H9 (cell line): Measurements from ENCODE around the gene LYPLA2. TPM values are rescaled to one million over a fixed set of nuclear protein-coding genes. Genes with fewer than 3 reads are reported as not detected.

Experiments used
- DNase-seq: peaks from one replicate; pipeline ENCODE4 v3.0.0-alpha.2; 2017
- H2AFZ ChIP-seq: one replicate; pipeline ENCODE4 v1.6.1; 2013; ENCODE audit warnings: mild to moderate bottlenecking, low read length, control low read depth, moderate library complexity
- H2AK5ac ChIP-seq: 2 replicates; pipeline ENCODE4 v1.6.1; 2013; ENCODE audit warnings: low read length, control low read depth, mixed read lengths; ENCODE audit not compliant: insufficient read length
- H2BK120ac ChIP-seq: one replicate; pipeline ENCODE4 v1.6.1; 2013; ENCODE audit warnings: low read depth, mild to moderate bottlenecking, low read length, control low read depth, inconsistent platforms; ENCODE audit not compliant: poor library complexity, severe bottlenecking
- H2BK12ac ChIP-seq: 2 replicates; pipeline ENCODE4 v1.6.1; 2013; ENCODE audit warnings: low read length, control low read depth, mixed read lengths, low read depth; ENCODE audit not compliant: insufficient read length
- H2BK15ac ChIP-seq: 2 replicates; pipeline ENCODE4 v1.6.1; 2013; ENCODE audit warnings: low read depth, low read length, control low read depth
- H2BK20ac ChIP-seq: one replicate; pipeline ENCODE4 v1.6.1; 2013; ENCODE audit warnings: low read depth, mild to moderate bottlenecking, low read length, control low read depth, inconsistent platforms; ENCODE audit not compliant: poor library complexity, severe bottlenecking
- H2BK5ac ChIP-seq: 2 replicates; pipeline ENCODE4 v1.6.1; 2013; ENCODE audit warnings: low read length, control low read depth, mixed read lengths; ENCODE audit not compliant: insufficient read length
- H3K14ac ChIP-seq: 2 replicates; pipeline ENCODE4 v1.6.1; 2013; ENCODE audit warnings: low read length, control low read depth; ENCODE audit not compliant: insufficient read depth
- H3K18ac ChIP-seq: 2 replicates; pipeline ENCODE4 v1.6.1; 2013; ENCODE audit warnings: low read depth, mild to moderate bottlenecking, mixed read lengths, low read length, control low read depth; ENCODE audit not compliant: insufficient read length
- H3K23ac ChIP-seq: 2 replicates; pipeline ENCODE4 v1.6.1; 2013; ENCODE audit warnings: low read length, control low read depth, mixed read lengths, low read depth; ENCODE audit not compliant: insufficient read length
- H3K23me2 ChIP-seq: 2 replicates; pipeline ENCODE4 v1.6.1; 2013; ENCODE audit warnings: low read depth, mild to moderate bottlenecking, mixed read lengths, low read length, control low read depth; ENCODE audit not compliant: insufficient read length, poor library complexity, severe bottlenecking
- H3K27ac ChIP-seq: 2 replicates; pipeline ENCODE4 v1.5.1; 2013; ENCODE audit warnings: low read length, control low read depth, mixed read lengths, low read depth; ENCODE audit not compliant: insufficient read length
- H3K27me3 ChIP-seq: 2 replicates; pipeline ENCODE4 v1.6.1; 2013; ENCODE audit warnings: low read length, control low read depth, inconsistent platforms; ENCODE audit not compliant: insufficient read depth
- H3K4ac ChIP-seq: 2 replicates; pipeline ENCODE4 v1.6.1; 2013; ENCODE audit warnings: low read depth, mild to moderate bottlenecking, control low read depth, inconsistent platforms, low read length, moderate library complexity
- H3K4me1 ChIP-seq: 2 replicates; pipeline ENCODE4 v1.6.1; 2013; ENCODE audit warnings: low read length, control low read depth, inconsistent platforms; ENCODE audit not compliant: insufficient read depth
- H3K4me2 ChIP-seq: 2 replicates; pipeline ENCODE4 v1.6.1; 2013; ENCODE audit warnings: low read length, control low read depth, mixed read lengths; ENCODE audit not compliant: insufficient read length, insufficient read depth
- H3K56ac ChIP-seq: 2 replicates; pipeline ENCODE4 v1.6.1; 2013; ENCODE audit warnings: low read depth, mild to moderate bottlenecking, mixed read lengths, low read length, control low read depth; ENCODE audit not compliant: insufficient read length
- H3K79me1 ChIP-seq: 2 replicates; pipeline ENCODE4 v1.6.1; 2013; ENCODE audit warnings: low read depth, mild to moderate bottlenecking, moderate library complexity, low read length, control low read depth, inconsistent platforms; ENCODE audit not compliant: insufficient read depth, poor library complexity, severe bottlenecking
- H3K79me2 ChIP-seq: 2 replicates; pipeline ENCODE4 v1.6.1; 2013; ENCODE audit warnings: low read length, control low read depth, inconsistent platforms; ENCODE audit not compliant: insufficient read depth
- H3K9ac ChIP-seq: 2 replicates; pipeline ENCODE4 v1.6.1; 2013; ENCODE audit warnings: low read length, control low read depth, mixed read lengths; ENCODE audit not compliant: insufficient read length; ENCODE audit errors: extremely low read depth
- H3K9me3 ChIP-seq: one replicate; pipeline ENCODE4 v1.6.1; 2013; ENCODE audit warnings: low read depth, low read length, inconsistent platforms; ENCODE audit not compliant: control insufficient read depth
- H3T11ph ChIP-seq: one replicate; pipeline ENCODE4 v1.6.1; 2013; ENCODE audit warnings: mild to moderate bottlenecking, low read length, control low read depth, inconsistent platforms
- H4K20me1 ChIP-seq: one replicate; pipeline ENCODE4 v1.6.1; 2013; ENCODE audit not compliant: control insufficient read depth, insufficient read length, insufficient read depth
- H4K5ac ChIP-seq: 2 replicates; pipeline ENCODE4 v1.6.1; 2013; ENCODE audit warnings: low read depth, mild to moderate bottlenecking, mixed read lengths, low read length, control low read depth; ENCODE audit not compliant: insufficient read length
- H4K8ac ChIP-seq: replicated peaks from 2 replicates; pipeline ENCODE4 v1.6.1; 2013; ENCODE audit warnings: low read length, control low read depth, mixed read lengths, low read depth; ENCODE audit not compliant: insufficient read length
- H4K91ac ChIP-seq: 2 replicates; pipeline ENCODE4 v1.6.1; 2013; ENCODE audit warnings: low read depth, mild to moderate bottlenecking, moderate library complexity, mixed read lengths, low read length, control low read depth; ENCODE audit not compliant: insufficient read length
- H3K27ac Mint-ChIP-seq, 3 experiments: 2 replicates in 2 of 3; 3 replicates in 1 of 3; pipeline ENCODE4 v1.8.0; 2020 to 2021; ENCODE audit warnings: mixed read lengths in 3 of 3, mild to moderate bottlenecking in 1 of 3, moderate library complexity in 1 of 3
- H3K27me3 Mint-ChIP-seq: 2 replicates; pipeline ENCODE4 v1.8.0; 2021; ENCODE audit warnings: low read depth, mild to moderate bottlenecking, moderate library complexity, mixed read lengths
- H3K36me3 Mint-ChIP-seq, 3 experiments: 2 replicates in 2 of 3; 3 replicates in 1 of 3; pipeline ENCODE4 v1.8.0; 2020 to 2021; ENCODE audit warnings: low read depth in 3 of 3, mixed read lengths in 3 of 3; ENCODE audit not compliant: insufficient read depth in 1 of 3
- H3K4me1 Mint-ChIP-seq, 2 experiments: 2 replicates each; pipeline ENCODE4 v1.8.0; 2020; ENCODE audit warnings: mixed read lengths in 2 of 2
- H3K4me3 Mint-ChIP-seq, 2 experiments: 2 replicates in 1 of 2; 3 replicates in 1 of 2; pipeline ENCODE4 v1.8.0; 2020 to 2021; ENCODE audit warnings: mild to moderate bottlenecking in 2 of 2, mixed read lengths in 2 of 2, moderate library complexity in 1 of 2
- H3K9me3 Mint-ChIP-seq, 2 experiments: 2 replicates in 1 of 2; 3 replicates in 1 of 2; pipeline ENCODE4 v1.8.0; 2020; ENCODE audit warnings: mild to moderate bottlenecking in 2 of 2, mixed read lengths in 2 of 2, moderate library complexity in 1 of 2
- CTCF ChIP-seq: fragments of 200-600 bp; sonication (generic); conservative IDR thresholded peaks from 3 replicates; pipeline ENCODE4 v1.8.0; 2021; ENCODE audit warnings: antibody characterized with exemption, mild to moderate bottlenecking
- WGBS: extraction: QIAGEN DNeasy Blood & Tissue Kit; methylation state at CpG from one replicate; pipeline ENCODE4 v1.1.7; 2013; ENCODE audit warnings: missing lambda C conversion rate, low lambda C conversion rate, mixed read lengths; ENCODE audit not compliant: insufficient read length; ENCODE audit errors: extremely low coverage; 5-methylcytosine and 5-hydroxymethylcytosine counted together
- total RNA-seq: library from RNA; stranded (reverse); gene quantifications from 2 replicates; pipeline ENCODE4 v1.2.1, GENCODE V29; 2021

The LYPLA2 gene
- total RNA-seq, 1 experiment from 2014 or later: 118 TPM

DNA sequence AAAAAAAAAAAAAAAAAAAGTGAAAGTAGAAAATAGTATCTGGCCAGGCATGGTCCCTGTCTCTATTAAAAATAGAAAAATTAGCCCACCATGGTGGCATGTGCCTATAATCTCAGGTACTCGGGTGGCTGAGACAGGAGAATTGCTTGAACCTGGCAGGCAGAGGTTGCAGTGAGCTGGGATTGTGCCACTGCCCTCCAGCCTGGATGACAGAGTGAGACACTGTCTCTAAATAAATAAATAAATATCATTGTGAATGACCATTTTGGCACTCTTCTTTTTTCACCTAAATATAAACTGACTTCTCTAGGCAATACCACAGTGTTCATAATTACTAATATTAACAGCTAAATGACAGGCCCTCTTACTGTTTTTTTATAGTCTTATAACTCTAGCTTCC is 33.1 kb upstream of the LYPLA2 start:
- H3K27ac Mint-ChIP-seq: no peak overlapping the region
- Histone ChIP-seq H3K27ac (no peak overlapping the region), H3K4me2 (no peak overlapping the region), H3T11ph (no peak overlapping the region), H2AFZ (no peak overlapping the region), H3K79me1 (no peaks in the 10 kb centered on the region), H3K23me2 (no peaks in the 10 kb centered on the region), H2BK20ac (no peak overlapping the region), H2BK15ac (no peak overlapping the region), H3K27me3 (no peaks in the 10 kb centered on the region), H4K91ac (no peak overlapping the region), H2BK5ac (no peak overlapping the region), H3K56ac (no peak overlapping the region), H3K4ac (no peak overlapping the region), H3K18ac (no peak overlapping the region), H3K4me1 (no peaks in the 10 kb centered on the region), H3K79me2 (no peaks in the 10 kb centered on the region), H4K5ac (no peak overlapping the region), H3K9ac (no peak overlapping the region), H3K23ac (no peak overlapping the region), H2BK12ac (no peak overlapping the region), H3K14ac (no peak overlapping the region), H2AK5ac (no peak overlapping the region), H2BK120ac (no peak overlapping the region), H4K8ac (no peak overlapping the region), H4K20me1 (peaks cover 2% of the 10 kb centered on the region), H3K9me3 (no peaks in the 10 kb centered on the region)
- no peaks in the 10 kb centered on the region for H3K9me3 Mint-ChIP-seq
- TF ChIP-seq CTCF: no peak
- no peaks in the 10 kb centered on the region for H3K4me1 Mint-ChIP-seq
- no peak overlapping the region for H3K4me3 Mint-ChIP-seq
- peaks cover 54 to 93% (median 92%) of the 10 kb centered on the region in 3 experiments; a peak in 6 of 7 replicates for H3K36me3 Mint-ChIP-seq
- no peaks in the 10 kb centered on the region for H3K27me3 Mint-ChIP-seq
- no CpG with 5 or more reads among the region's 1 CpG for WGBS
- DNase-seq: no peak
